Vagina (tissue), 2 donors: ENCODE data around the gene COPS4.

ENCODE experiments used
- POLR2A ChIP-seq, 2 donors: fragments of 450-650 bp; IDR thresholded peaks; one replicate each; pipeline ENCODE4 v1.6.1; 2017; ENCODE audit warnings: antibody characterized with exemption in 2 of 2, mild to moderate bottlenecking in 2 of 2, moderate library complexity in 2 of 2
- POLR2AphosphoS5 ChIP-seq, 2 donors: sonication (generic); formaldehyde crosslinking; IDR thresholded peaks; one replicate each; pipeline ENCODE4 v1.9.0; 2017; ENCODE audit warnings: antibody characterized with exemption in 2 of 2, mild to moderate bottlenecking in 2 of 2, low read depth in 1 of 2; ENCODE audit not compliant: insufficient read depth in 1 of 2
- TF ChIP-seq, protein P1 (sequence below), 3 experiments: fragments of 450-650 bp in 2 of 3; fragments of 200-600 bp in 1 of 3; sonication (generic) in 1 of 3; IDR thresholded peaks; one replicate each; pipeline ENCODE4 v1.5.1; 2017 to 2019; ENCODE audit warnings: antibody characterized with exemption in 3 of 3, mild to moderate bottlenecking in 2 of 3, moderate library complexity in 2 of 3

GRCh38 chr4:83112231-83112630 lies 77.2 kb downstream of the COPS4 start:
- TF ChIP-seq, protein P1, sequence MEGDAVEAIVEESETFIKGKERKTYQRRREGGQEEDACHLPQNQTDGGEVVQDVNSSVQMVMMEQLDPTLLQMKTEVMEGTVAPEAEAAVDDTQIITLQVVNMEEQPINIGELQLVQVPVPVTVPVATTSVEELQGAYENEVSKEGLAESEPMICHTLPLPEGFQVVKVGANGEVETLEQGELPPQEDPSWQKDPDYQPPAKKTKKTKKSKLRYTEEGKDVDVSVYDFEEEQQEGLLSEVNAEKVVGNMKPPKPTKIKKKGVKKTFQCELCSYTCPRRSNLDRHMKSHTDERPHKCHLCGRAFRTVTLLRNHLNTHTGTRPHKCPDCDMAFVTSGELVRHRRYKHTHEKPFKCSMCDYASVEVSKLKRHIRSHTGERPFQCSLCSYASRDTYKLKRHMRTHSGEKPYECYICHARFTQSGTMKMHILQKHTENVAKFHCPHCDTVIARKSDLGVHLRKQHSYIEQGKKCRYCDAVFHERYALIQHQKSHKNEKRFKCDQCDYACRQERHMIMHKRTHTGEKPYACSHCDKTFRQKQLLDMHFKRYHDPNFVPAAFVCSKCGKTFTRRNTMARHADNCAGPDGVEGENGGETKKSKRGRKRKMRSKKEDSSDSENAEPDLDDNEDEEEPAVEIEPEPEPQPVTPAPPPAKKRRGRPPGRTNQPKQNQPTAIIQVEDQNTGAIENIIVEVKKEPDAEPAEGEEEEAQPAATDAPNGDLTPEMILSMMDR (IDR thresholded peaks at IDR 0.05) = no peak
- no peak for TF ChIP-seq POLR2A (IDR thresholded peaks at IDR 0.05)
- TF ChIP-seq POLR2AphosphoS5 (IDR thresholded peaks at IDR 0.05; ENCODE audit: insufficient read depth in 1 of 2, low read depth in 1 of 2) = no peak
